A549 (cell line): ENCODE results near the gene SEC24B.

Experiments
- BCL3 ChIP-seq: fragments of >200 bp; sonication (Bioruptor Twin); formaldehyde crosslinking; IDR thresholded peaks from 3 replicates; pipeline ENCODE4 v1.6.1; 2016
- CTCF ChIP-seq: fragments of >200 bp; sonication (Bioruptor Twin); formaldehyde crosslinking; IDR thresholded peaks from 3 replicates; pipeline ENCODE4 v1.5.1; 2016
- EHMT2 ChIP-seq: fragments of 200-600 bp; sonication (generic); IDR thresholded peaks from 2 replicates; pipeline ENCODE4 v1.6.1; 2016; ENCODE audit warnings: antibody characterized with exemption, low read depth, mild to moderate bottlenecking, moderate library complexity
- EP300 ChIP-seq, 2 experiments: fragments of >200 bp; sonication (Bioruptor Twin); formaldehyde crosslinking; IDR thresholded peaks; 2 replicates in 1 of 2; 3 replicates in 1 of 2; pipeline ENCODE4 v1.6.1; 2016 to 2017
- ESRRA ChIP-seq: fragments of 150-350 bp; IDR thresholded peaks from 2 replicates; pipeline ENCODE4 v1.6.1; 2014; ENCODE audit warnings: mild to moderate bottlenecking, low read length, borderline replicate concordance
- HDAC2 ChIP-seq: fragments of 200-600 bp; sonication (generic); IDR thresholded peaks from 2 replicates; pipeline ENCODE4 v1.6.1; 2016
- HMGXB4 ChIP-seq: fragments of 250-450 bp; sonication (Bioruptor Pico); IDR thresholded peaks from 2 replicates; pipeline ENCODE4 v1.5.0; 2021; ENCODE audit warnings: mild to moderate bottlenecking, moderate library complexity, borderline replicate concordance
- JUNB ChIP-seq: fragments of >200 bp; sonication (Bioruptor Twin); formaldehyde crosslinking; IDR thresholded peaks from 2 replicates; pipeline ENCODE4 v1.6.1; 2016
- KDM5A ChIP-seq: fragments of 200-600 bp; sonication (generic); IDR thresholded peaks from 2 replicates; pipeline ENCODE4 v1.6.1; 2016; ENCODE audit warnings: antibody characterized with exemption, mild to moderate bottlenecking
- MAZ ChIP-seq: fragments of 150-350 bp; IDR thresholded peaks from 2 replicates; pipeline ENCODE4 v1.6.1; 2014; ENCODE audit warnings: antibody characterized with exemption, low read depth, low read length, borderline replicate concordance
- POLR2A ChIP-seq: IDR thresholded peaks from 2 replicates; pipeline ENCODE4 v1.6.1; 2012; ENCODE audit warnings: mild to moderate bottlenecking, low read length
- REST ChIP-seq: fragments of 200-600 bp; sonication (generic); IDR thresholded peaks from 2 replicates; pipeline ENCODE4 v1.6.1; 2016; ENCODE audit warnings: antibody characterized with exemption, mild to moderate bottlenecking, moderate library complexity
- ZNF302 ChIP-seq: fragments of 250-450 bp; sonication (Bioruptor Pico); IDR thresholded peaks from 2 replicates; pipeline ENCODE4 v1.9.0; 2021; ENCODE audit warnings: inconsistent platforms, mild to moderate bottlenecking, moderate library complexity

- TF ChIP-seq BCL3 (no peak), CTCF (no peak), JUNB (no peak), MAZ (no peak), REST (no peak), POLR2A (no peak), ESRRA (no peak), HDAC2 (no peak), EP300 (IDR thresholded peaks at IDR 0.05) (no peak), KDM5A (no peak), EHMT2 (no peak), HMGXB4 (no peak), ZNF302 (CRISPR knock-in tag) (no peak)
Observed at GRCh38 chr4:109390115-109390768, 43.4 kb upstream of the SEC24B start.
